ENCODE measurements around the gene TMEM88.

Gene TMEM88

DNA sequence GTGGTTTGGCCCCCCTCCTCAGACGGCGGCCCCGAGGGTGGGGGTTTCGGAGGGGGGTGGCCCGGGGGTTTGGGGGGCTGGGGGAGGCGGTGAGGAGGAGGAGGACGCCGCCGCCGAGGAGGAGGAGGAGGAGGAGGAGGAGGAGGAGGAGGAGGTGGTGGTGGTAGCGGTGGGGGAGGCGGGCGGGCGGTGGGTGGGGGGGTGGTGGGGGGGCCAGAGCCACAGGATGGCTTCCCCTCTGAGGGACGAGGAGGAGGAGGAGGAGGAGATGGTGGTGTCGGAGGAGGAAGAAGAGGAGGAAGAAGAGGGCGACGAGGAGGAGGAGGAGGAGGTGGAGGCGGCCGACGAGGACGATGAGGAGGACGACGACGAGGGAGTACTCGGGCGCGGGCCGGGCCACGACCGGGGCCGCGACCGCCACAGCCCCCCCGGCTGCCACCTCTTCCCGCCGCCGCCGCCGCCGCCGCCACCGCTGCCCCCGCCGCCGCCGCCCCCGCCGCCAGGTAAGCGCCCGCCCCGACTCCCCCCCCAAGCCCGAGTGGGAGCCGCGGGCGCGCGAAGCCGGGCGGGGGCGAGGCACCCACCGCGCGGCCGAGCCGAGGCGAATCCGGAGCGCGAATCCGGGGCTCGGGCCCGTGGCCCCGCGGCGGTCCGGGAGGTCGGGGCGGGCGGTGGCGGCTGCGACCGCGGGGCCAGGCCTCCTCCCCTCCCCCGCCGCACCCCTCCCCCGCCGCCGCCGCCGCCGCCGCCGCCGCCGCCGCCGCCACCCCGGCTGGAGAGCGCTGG is 29.9 kb downstream of the TMEM88 start:
- peak; percentile 53 for DNase-seq (ENCODE audit: low spot score)

DNA sequence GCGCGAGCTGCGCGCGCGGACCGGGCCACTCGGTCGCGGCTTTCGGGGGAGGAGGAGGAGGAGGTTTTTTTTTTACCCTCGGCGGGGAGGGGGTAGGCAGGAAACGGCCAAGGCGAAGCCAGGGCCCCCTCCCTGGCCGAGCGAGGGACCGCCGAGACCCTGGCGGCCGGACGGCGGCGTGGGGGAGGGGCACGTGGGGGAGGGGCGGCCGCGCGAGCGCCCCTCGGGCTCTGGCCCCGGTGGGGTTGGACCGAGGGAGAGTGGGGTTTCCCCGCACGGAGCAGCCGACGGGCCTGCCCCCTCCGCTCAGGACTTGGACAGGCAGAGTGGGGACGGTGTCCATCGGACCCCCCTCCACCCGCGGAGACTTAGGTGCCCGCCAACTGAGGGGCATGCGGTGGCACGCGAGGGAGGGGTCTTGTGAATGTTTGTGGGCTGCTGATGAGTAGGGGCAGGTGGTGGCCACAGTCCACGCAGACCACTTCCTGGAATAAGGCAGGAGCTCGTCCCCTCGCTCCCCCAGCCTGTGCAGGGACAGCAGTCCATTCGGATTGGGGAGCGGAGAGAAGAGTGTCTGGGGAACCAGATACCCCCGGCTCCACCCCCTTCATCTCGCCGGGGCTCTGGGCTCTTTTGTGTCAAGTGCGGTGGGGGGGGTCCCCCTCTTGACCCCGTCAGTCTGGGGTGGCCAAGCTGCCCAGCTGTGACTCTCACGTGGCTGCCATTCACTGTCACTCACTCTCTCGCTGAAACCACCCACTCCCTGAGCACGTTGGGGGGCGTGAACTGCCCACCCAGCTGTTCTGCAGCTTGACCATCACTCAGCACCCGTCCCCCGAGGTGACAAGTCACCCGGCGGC is 30.7 kb downstream of the TMEM88 start:
- peak; percentile 67 for DNase-seq (ENCODE audit: low spot score)

DNA sequence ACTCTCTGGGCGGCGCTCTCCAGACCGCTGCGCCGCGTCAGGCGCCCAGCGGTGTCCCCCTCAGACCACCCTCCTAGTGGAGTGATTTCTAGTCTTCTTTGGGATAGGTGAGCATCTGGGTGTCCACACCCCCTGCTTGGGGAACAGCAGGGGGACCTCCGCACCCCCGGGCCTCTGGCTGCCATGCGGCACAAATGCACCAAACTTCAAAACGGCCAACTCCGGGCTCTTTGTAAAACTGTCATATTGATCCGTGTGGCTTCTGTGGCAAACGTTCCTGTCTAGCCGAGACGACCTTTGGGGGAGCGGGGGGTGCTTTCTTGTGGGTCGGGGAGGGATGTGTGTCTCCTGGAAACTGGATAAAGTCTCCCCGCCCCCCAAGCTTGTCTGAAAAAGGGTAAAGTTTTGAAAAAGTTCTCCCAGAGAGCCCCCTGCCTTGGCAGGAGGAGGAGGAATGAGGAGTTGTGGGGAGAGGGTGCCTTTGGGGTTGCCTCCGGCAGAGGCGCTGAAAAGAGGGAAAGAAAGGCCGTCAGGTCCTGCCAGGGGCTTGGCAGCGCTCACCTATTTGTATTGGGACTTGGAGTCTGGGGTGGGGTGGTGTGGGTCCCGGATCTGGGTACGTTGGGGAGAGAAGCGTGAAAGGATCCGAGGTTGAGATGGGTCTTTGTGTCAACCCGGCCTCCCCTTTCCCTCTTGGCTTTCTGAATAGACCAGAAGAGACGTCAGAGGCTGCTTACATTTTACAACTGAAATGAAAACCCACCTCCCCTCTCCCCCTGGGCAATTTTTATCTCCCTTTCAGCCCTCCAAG is 31.6 kb downstream of the TMEM88 start:
- DNase-seq (ENCODE audit: low spot score): peak; percentile 50

DNA sequence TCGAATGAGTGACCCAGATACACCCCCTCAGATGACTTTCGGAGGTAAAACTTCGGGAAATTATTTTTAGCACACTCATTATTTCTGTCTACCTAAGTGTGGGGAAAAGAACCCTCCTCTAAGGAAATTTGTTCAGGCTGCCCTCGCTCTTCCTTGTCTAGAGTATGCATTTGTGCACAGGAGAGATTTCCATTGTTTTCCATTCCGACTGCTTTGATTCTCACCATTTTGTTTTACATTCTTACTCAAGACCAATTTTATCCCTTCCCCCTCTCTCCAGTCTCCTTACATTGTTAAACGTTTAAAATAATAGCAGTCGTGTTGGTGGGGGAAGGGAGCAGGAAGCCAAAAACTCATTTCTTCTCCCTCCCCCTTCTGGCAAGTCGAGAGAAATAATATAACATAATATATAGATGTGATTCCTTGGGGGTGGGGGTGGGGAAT is 32.2 kb downstream of the TMEM88 start:
- DNase-seq (ENCODE audit: low spot score): no peak

DNA sequence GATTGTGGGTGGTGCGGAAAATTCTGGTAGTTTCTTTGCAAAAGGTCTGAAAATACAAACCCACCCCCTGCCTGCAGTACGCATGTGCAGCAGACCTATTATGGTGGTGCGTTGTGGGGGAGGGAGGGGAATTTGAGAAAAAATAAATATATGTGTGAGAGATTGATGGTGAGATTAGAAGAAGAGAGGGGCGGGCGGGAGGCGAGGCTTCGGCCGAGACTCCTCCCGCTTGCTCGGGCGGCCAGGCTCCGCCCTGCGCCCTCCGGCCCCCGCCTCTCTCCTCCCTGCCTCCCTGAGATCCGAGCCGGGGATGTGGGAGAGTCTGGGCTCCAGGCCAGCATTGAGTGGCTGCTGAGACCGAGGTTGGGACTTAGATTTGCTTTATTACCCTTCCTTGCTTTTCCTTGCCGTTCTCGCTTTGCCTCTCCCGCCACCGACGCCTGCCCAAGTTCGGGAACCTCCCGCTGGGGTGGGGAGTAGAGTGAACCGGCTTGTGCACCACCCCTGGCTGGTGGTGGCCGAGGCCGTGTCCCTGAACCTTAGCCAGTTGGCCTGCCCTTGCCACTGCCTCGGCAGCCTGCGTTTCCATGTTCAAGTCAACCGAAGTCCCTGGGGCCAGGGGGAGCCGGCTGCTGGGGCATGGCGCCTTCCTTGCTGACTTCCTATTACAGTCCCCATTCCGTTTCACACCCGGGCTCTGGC is 32.8 kb downstream of the TMEM88 start:
- peak; percentile 97 for DNase-seq (ENCODE audit: low spot score)

DNA sequence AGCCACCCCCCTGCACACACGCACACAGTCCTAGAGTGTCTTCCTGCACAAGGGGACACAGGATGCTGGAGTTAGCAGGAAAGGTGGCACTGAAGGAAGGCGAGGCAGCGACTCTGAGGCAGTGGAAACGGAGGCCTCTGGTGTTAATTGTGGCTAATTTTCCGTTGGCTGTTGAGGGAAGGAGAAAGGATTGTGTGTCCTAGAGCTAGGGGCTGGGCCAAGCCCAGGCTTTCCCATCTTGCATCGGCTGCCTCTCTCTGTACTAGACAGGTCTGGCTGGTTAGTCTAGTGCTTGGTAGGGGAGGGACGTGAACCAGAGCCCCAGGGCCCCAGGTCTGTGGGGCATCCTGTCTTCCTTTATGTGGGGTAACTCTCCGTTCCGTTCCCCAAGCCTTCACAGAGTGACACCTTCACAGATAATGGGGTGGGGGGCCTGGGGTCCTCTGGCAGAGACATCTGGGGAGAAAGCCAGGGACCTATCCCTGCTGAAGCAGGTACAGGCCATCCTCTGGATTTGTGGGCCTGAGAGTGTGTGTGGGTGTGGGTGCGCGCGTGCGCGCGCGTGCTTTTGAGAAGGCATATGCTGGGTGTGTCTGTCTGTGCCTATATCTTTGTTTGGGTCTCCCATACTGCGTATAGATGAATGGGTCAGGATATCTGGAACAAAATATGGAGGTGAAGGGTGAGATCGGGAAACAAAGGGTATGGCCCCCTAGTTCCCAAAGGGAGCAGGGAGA is 33.5 kb downstream of the TMEM88 start, which contains the start of gene CHD3:
Gene CHD3, plus strand, starts transcription at position 606 of the 737 bp plus-strand sequence. CDS start 212 bp downstream, outside the sequence.
- DNase-seq (ENCODE audit: low spot score): peak; percentile 27

DNA sequence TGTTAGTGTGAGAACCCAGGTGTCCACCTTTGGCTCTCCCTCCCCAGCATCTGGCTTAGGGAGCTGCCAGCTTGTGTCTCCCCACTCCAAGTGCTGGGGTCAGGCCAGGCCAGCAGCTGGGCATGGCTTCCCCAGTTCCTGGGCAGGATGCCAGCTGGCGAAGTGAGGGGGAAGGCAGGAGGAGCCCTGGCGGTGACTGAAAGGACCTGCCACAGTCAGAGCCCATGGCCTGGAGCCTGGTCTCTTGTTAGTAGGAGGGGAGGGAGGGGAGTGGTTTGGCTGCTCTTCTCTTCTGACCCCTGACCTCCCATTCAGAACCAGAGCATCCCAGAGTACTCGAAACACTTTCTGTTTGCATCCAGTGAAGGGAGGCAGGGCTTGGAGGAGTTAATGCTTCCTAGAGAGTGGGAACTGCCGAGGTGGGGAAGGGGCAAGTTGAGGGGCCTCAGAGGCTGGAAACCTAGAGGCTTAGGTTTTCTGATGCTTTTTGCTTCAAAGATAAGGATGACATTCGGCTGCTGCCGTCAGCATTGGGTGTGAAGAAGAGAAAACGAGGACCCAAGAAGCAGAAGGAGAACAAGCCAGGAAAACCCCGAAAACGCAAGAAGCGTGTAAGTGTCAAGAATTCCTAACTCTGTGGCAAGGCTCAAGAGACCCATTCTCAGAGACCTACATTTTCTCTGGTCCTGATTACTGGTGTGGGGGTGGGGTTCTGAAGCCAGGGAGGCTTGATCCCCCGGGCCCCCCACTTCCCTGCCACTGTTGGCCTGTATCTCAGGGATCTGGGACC is 34.5 kb downstream of the TMEM88 start:
- peak; percentile 93 for DNase-seq (ENCODE audit: low spot score)

DNA sequence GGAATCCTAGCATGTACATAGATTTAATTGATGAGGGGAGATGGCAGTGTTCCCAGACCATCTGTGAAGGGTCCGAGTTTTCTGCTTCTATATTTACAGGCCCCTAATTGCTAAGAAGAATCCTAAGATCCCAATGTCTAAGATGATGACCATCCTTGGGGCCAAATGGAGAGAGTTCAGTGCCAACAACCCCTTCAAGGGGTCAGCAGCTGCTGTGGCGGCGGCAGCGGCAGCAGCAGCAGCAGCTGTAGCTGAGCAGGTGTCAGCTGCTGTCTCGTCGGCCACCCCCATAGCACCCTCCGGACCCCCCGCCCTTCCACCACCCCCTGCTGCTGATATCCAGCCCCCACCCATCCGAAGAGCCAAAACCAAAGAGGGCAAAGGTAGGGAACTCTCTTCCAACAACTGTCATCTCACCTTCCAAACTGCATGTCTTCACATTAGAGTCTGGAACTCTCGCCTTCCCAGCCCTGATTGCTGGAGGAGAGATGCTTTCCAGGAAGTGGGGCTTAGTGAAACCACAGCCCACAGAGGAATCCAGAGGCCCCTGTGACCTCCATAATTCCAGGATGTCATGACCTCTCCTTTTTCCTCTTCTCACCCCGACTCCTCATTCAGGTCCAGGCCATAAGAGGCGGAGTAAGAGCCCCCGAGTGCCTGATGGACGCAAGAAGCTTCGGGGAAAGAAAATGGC is 38.5 kb downstream of the TMEM88 start:
- DNase-seq (ENCODE audit: low spot score): no peak

DNA sequence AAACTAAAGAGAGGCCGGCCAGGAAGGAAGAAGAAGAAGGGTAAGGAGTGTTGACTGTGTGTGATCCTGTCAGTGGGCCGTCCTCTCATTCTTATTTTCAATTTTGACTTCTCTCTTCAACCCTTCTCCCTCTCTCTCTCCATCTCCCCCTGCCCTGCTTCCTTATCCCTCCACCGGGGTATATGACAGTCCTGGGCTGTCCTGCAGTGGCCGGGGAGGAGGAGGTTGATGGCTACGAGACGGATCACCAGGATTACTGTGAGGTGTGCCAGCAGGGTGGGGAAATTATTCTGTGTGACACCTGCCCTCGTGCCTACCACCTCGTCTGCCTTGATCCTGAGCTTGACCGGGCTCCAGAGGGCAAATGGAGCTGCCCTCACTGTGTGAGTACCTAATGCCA is 39.4 kb downstream of the TMEM88 start:
- no peak for DNase-seq (ENCODE audit: low spot score)

DNA sequence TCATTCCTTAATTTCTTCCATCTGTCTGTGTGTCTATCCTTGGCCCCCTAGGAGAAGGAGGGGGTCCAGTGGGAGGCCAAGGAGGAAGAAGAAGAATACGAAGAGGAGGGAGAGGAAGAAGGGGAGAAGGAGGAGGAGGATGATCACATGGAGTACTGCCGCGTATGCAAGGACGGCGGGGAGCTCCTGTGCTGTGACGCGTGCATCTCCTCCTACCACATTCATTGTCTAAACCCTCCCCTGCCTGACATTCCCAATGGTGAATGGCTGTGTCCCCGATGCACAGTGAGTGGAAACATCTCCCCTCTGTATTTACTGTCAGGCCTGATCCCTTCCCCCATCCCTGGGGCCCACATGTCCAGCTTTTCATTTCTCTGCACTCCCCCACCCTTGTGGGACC is 40.0 kb downstream of the TMEM88 start:
- DNase-seq (ENCODE audit: low spot score): no peak

DNA sequence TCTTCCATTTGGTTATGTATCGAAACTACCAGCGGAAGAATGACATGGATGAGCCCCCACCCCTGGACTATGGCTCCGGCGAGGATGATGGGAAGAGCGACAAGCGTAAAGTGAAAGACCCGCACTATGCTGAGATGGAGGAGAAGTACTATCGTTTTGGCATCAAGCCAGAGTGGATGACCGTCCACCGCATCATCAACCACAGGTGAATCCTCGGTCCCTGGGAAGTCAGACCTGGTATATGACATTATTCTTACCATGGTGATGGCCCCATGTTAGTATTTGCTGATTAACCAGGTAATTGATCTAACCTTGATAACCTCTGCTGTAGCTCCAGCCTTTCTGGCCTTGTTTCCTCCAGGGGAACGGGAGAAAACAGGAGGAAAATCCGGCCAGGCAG is 42.2 kb downstream of the TMEM88 start:
- no peak for DNase-seq (ENCODE audit: low spot score)

DNA sequence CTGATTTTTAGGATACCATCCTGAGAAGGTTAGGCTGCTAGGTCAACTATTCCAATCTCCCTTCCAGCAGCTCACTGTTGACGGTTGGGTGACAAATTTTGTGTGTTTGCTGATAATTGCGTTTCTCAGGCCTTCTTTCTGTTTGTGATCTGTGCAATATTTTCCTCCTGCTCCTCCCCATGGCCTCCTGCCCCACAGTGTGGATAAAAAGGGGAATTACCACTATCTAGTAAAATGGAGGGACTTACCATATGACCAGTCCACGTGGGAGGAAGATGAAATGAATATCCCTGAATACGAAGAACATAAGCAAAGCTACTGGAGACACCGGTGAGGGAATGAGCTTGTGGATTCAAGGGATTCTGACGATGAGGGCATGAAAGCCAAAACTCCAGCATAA is 42.9 kb downstream of the TMEM88 start:
- DNase-seq (ENCODE audit: low spot score): peak; percentile 62

DNA sequence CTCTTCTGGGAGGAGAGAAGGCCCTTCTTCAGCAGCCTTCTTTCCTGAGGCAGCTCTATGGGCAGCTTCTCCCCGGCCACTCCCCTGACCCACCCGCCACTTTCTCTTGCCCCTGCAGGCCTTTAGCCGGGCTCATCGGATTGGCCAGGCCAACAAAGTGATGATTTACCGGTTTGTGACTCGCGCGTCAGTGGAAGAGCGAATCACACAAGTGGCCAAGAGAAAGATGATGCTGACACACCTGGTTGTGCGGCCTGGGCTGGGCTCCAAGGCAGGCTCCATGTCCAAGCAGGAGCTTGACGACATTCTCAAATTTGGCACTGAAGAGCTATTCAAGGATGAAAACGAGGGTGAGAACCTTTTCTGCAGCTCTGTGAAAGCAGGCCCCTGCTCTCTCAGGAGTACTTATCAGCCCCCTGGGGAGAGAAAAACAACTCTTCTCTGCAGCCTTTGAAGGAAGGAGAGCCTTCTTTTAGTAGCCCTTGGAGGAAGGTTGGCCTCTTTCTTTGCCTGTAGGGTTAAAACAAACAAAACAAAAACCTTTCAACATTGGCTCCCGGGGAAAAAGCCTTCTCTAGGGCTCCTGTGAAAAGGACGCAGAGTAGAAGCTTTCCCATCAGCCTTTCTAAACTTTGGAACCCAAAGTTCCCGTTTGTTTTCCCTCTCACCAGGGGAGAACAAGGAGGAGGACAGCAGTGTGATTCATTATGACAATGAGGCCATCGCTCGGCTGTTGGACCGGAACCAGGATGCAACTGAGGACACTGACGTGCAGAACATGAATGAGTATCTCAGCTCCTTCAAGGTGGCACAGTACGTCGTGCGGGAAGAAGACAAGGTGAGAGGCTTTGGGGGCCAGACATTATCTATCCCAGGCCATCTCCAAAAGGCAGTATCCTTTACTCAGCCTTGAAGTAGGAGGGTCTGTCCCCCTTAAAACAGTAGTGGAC is 48.6 kb downstream of the TMEM88 start:
- no peak for DNase-seq (ENCODE audit: low spot score)

Measured in GM03348 (cell line).